Neural progenitor cell (in vitro differentiated cells): ENCODE data around the gene PLK5. TPM values are rescaled to one million over a fixed set of nuclear protein-coding genes. Genes with fewer than 3 reads are reported as not detected.

Source experiments
- DNase-seq: peaks from one replicate; pipeline ENCODE4 v3.0.0-alpha.2; 2016; ENCODE audit warnings: low spot score
- H2AFZ ChIP-seq: fragments of 200-600 bp; sonication (generic); replicated peaks from 2 replicates; pipeline ENCODE4 v1.6.1; 2016; ENCODE audit warnings: antibody characterized with exemption
- H3F3A ChIP-seq: fragments of 200-600 bp; sonication (generic); 2 replicates; pipeline ENCODE4 v1.6.1; 2016; ENCODE audit warnings: antibody characterized with exemption, low read depth
- H3K27ac ChIP-seq: fragments of 200-600 bp; sonication (generic); 2 replicates; pipeline ENCODE4 v1.5.1; 2016; ENCODE audit warnings: mild to moderate bottlenecking
- H3K27me3 ChIP-seq: fragments of 200-600 bp; sonication (generic); 2 replicates; pipeline ENCODE4 v1.6.1; 2016; ENCODE audit warnings: mild to moderate bottlenecking, moderate library complexity
- H3K36me3 ChIP-seq: fragments of 200-600 bp; sonication (generic); 2 replicates; pipeline ENCODE4 v1.5.1; 2016
- H3K4me1 ChIP-seq: fragments of 200-600 bp; sonication (generic); 2 replicates; pipeline ENCODE4 v1.6.1; 2016; ENCODE audit warnings: mixed run types
- H3K4me2 ChIP-seq: fragments of 200-600 bp; sonication (generic); 2 replicates; pipeline ENCODE4 v1.6.1; 2016
- H3K4me3 ChIP-seq: fragments of 200-600 bp; sonication (generic); 2 replicates; pipeline ENCODE4 v1.5.1; 2016
- H3K79me2 ChIP-seq: fragments of 200-600 bp; sonication (generic); 2 replicates; pipeline ENCODE4 v1.6.1; 2016; ENCODE audit warnings: low read depth
- H3K9ac ChIP-seq: fragments of 200-600 bp; sonication (generic); 2 replicates; pipeline ENCODE4 v1.6.1; 2016
- H3K9me3 ChIP-seq: fragments of 200-600 bp; sonication (generic); 2 replicates; pipeline ENCODE4 v1.5.1; 2016; ENCODE audit warnings: low read depth
- H4K20me1 ChIP-seq: fragments of 200-600 bp; sonication (generic); 2 replicates; pipeline ENCODE4 v1.6.1; 2016; ENCODE audit warnings: low read depth
- H3K27ac Mint-ChIP-seq: 3 replicates; pipeline ENCODE4 v1.8.0; 2021; ENCODE audit warnings: mixed read lengths
- H3K27me3 Mint-ChIP-seq: 2 replicates; pipeline ENCODE4 v1.8.0; 2022; ENCODE audit warnings: low read depth, mild to moderate bottlenecking, inconsistent platforms, moderate library complexity, mixed read lengths; ENCODE audit not compliant: insufficient read depth
- H3K36me3 Mint-ChIP-seq: 3 replicates; pipeline ENCODE4 v1.8.0; 2021; ENCODE audit warnings: mixed read lengths
- H3K4me1 Mint-ChIP-seq: 3 replicates; pipeline ENCODE4 v1.8.0; 2021; ENCODE audit warnings: mixed read lengths
- H3K4me3 Mint-ChIP-seq: 3 replicates; pipeline ENCODE4 v1.8.0; 2021; ENCODE audit warnings: mild to moderate bottlenecking, moderate library complexity, mixed read lengths
- H3K9me3 Mint-ChIP-seq: 3 replicates; pipeline ENCODE4 v1.8.0; 2020; ENCODE audit warnings: mixed read lengths
- CTCF ChIP-seq: fragments of 200-600 bp; sonication (generic); IDR thresholded peaks from 2 replicates; pipeline ENCODE4 v1.5.1; 2017; ENCODE audit warnings: antibody characterized with exemption, mild to moderate bottlenecking
- EZH2 ChIP-seq: fragments of 200-600 bp; sonication (generic); IDR thresholded peaks from 2 replicates; pipeline ENCODE4 v1.6.1; 2017; ENCODE audit warnings: antibody characterized with exemption, mild to moderate bottlenecking, moderate library complexity
- EZH2phosphoT487 ChIP-seq: fragments of 200-600 bp; sonication (generic); IDR thresholded peaks from 2 replicates; pipeline ENCODE4 v1.6.1; 2017; ENCODE audit warnings: antibody characterized with exemption
- total RNA-seq: library from RNA; depleted of rRNA; stranded (reverse); fragments of >200 nt; gene quantifications from 2 replicates; pipeline ENCODE4 v1.2.3, GENCODE V29; 2015; ENCODE audit warnings: low replicate concordance

The PLK5 gene
- total RNA-seq, 1 donor from 2014 or later: not detected

GRCh38 chr19:1553415-1553814 is 29.5 kb downstream of the PLK5 start:
- H4K20me1 ChIP-seq: peaks cover 35% of the 10 kb centered on the region
- H3K27ac ChIP-seq: no peak overlapping the region
- Mint-ChIP-seq H3K27me3 (peaks cover 9% of the 10 kb centered on the region), H3K4me1 (peaks cover 5% of the 10 kb centered on the region), H3K4me3 (no peak overlapping the region), H3K36me3 (peaks cover 4% of the 10 kb centered on the region), H3K27ac (no peak overlapping the region), H3K9me3 (no peaks in the 10 kb centered on the region)
- H3K4me2 ChIP-seq: no peak overlapping the region
- no peak overlapping the region for H3K9ac ChIP-seq
- DNase-seq: no peak
- H3K79me2 ChIP-seq: peaks cover 17% of the 10 kb centered on the region
- H3F3A ChIP-seq: peaks cover 9% of the 10 kb centered on the region
- TF ChIP-seq EZH2phosphoT487 (no peak), EZH2 (no peak), CTCF (no peak)
- H3K36me3 ChIP-seq: no peaks in the 10 kb centered on the region
- no peaks in the 10 kb centered on the region for H3K9me3 ChIP-seq
- H3K4me3 ChIP-seq: no peak overlapping the region
- H3K27me3 ChIP-seq: no peaks in the 10 kb centered on the region
- H2AFZ ChIP-seq: no peak overlapping the region
- no peaks in the 10 kb centered on the region for H3K4me1 ChIP-seq

GRCh38 chr19:1554968-1555367 is 31.1 kb downstream of the PLK5 start:
- Histone ChIP-seq H4K20me1 (peaks cover 50% of the 10 kb centered on the region), H3K36me3 (no peaks in the 10 kb centered on the region), H3K9me3 (no peaks in the 10 kb centered on the region), H3K79me2 (peaks cover 32% of the 10 kb centered on the region), H3K27ac (no peak overlapping the region), H3F3A (peaks cover 11% of the 10 kb centered on the region), H3K4me2 (no peak overlapping the region), H3K4me1 (no peaks in the 10 kb centered on the region), H3K27me3 (no peaks in the 10 kb centered on the region), H3K4me3 (no peak overlapping the region), H2AFZ (no peak overlapping the region), H3K9ac (no peak overlapping the region)
- Mint-ChIP-seq H3K4me3 (no peak overlapping the region), H3K27ac (no peak overlapping the region), H3K4me1 (peaks cover 14% of the 10 kb centered on the region), H3K27me3 (peaks cover 7% of the 10 kb centered on the region), H3K36me3 (peaks cover 6% of the 10 kb centered on the region), H3K9me3 (no peaks in the 10 kb centered on the region)
- TF ChIP-seq EZH2phosphoT487 (no peak), EZH2 (no peak), CTCF (no peak)
- no peak for DNase-seq

- Histone ChIP-seq H3K9me3 (no peaks in the 10 kb centered on the region), H3K27me3 (no peaks in the 10 kb centered on the region), H3K79me2 (peaks cover 40% of the 10 kb centered on the region), H3K4me1 (no peaks in the 10 kb centered on the region), H3K4me3 (no peak overlapping the region), H4K20me1 (peaks cover 58% of the 10 kb centered on the region), H3K36me3 (no peaks in the 10 kb centered on the region), H3K27ac (no peak overlapping the region), H3F3A (peaks cover 13% of the 10 kb centered on the region), H3K4me2 (no peak overlapping the region), H3K9ac (no peak overlapping the region), H2AFZ (no peak overlapping the region)
- no peak for DNase-seq
- Mint-ChIP-seq H3K4me1 (peaks cover 14% of the 10 kb centered on the region), H3K4me3 (no peak overlapping the region), H3K9me3 (no peaks in the 10 kb centered on the region), H3K27ac (no peak overlapping the region), H3K27me3 (peaks cover 7% of the 10 kb centered on the region), H3K36me3 (peaks cover 6% of the 10 kb centered on the region)
- TF ChIP-seq CTCF (no peak), EZH2phosphoT487 (no peak), EZH2 (no peak)
These were observed 31.9 kb downstream of the PLK5 start for GRCh38 chr19:1555487-1556389.
